Measurements from ENCODE around the gene PDE6H.

DNA sequence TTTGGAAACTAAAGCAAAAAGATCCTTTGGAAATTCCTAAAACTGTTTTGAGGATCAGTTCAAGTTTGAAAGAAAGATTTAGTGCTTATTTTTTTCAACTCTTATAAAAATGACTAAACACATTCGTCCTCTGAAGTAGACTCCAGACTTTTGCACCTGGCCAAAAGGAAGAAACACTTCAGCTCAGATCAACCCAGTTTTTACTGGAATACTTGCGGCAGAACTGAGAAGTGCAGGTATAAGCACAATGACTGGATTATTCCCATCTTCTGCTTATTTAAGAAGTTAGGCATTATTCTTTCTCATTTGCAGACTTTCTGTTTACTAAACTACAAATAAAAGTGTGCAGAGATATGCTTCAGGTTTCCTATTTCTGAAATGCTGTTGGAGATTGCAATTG lies 41.9 kb downstream of the PDE6H start:
- TF ChIP-seq, protein P1, sequence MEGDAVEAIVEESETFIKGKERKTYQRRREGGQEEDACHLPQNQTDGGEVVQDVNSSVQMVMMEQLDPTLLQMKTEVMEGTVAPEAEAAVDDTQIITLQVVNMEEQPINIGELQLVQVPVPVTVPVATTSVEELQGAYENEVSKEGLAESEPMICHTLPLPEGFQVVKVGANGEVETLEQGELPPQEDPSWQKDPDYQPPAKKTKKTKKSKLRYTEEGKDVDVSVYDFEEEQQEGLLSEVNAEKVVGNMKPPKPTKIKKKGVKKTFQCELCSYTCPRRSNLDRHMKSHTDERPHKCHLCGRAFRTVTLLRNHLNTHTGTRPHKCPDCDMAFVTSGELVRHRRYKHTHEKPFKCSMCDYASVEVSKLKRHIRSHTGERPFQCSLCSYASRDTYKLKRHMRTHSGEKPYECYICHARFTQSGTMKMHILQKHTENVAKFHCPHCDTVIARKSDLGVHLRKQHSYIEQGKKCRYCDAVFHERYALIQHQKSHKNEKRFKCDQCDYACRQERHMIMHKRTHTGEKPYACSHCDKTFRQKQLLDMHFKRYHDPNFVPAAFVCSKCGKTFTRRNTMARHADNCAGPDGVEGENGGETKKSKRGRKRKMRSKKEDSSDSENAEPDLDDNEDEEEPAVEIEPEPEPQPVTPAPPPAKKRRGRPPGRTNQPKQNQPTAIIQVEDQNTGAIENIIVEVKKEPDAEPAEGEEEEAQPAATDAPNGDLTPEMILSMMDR (optimal IDR thresholded peaks at IDR 0.05 in 1 of 3, IDR thresholded peaks at IDR 0.05 in 1 of 3, conservative IDR thresholded peaks at IDR 0.05 in 1 of 3; ENCODE audit: extremely low read depth in 1 of 3, insufficient read depth in 2 of 3, low read length in 3 of 3) = no peak
- no peak for TF ChIP-seq EZH2 (IDR thresholded peaks at IDR 0.05; ENCODE audit: low read length)

Measured in keratinocyte (primary cell).